HG02678 (cell line): ENCODE results near the gene TAF15.
A peak's percentile ranks its signal among the peaks of the same experiment; 100 is the strongest.

Experiments used
- ATAC-seq: cut with Tn5 transposase; IDR thresholded peaks from one replicate; pipeline ENCODE4 v1.9.1; 2021; ENCODE audit warnings: mild to moderate bottlenecking, moderate library complexity; ENCODE audit not compliant: unreplicated experiment

Gene TAF15

GRCh38 chr17:35870906-35871819 lies 61.9 kb downstream of the TAF15 start:
- no peak for ATAC-seq

GRCh38 chr17:35872196-35872980 lies 63.1 kb downstream of the TAF15 start:
- no peak for ATAC-seq

- ATAC-seq: no peak
Observed at GRCh38 chr17:35875072-35875799, 66.0 kb downstream of the TAF15 start.

DNA sequence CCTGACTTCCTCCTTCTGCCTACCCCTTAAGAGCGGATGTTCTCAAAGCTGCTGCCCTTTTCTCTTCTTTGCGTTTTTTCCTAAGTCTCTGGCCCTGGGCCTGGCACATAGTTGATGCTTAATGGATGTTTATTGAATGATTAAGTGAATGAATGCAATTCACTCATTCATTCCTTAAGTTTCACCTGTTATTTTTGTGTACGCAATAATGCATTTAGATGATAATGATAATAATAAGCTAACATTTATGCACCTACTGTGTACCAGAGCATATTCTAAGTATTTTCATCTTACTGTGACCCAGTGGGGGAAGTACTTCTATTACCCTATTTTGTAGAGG lies 66.5 kb downstream of the TAF15 start:
- no peak for ATAC-seq

DNA sequence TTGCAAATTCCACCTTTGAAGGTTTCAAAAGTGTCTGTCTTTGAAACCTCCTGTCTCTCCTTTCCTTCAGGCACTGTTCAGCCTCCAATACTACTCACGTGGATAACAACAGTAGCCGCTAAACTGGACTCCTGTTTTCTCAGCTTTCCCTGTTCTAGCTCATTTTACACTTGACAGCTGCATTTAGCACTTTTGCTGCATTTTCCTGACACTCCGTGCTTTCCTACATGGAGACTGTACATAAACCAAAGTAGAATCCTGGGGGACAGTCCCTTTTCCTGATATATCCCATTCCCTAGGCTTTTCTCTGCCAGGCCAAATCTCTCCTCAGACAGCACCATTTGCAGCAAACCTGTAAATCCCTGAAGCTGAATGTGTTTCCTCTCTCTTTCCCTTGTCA lies 67.2 kb downstream of the TAF15 start:
- no peak for ATAC-seq

- no peak for ATAC-seq
Observed at GRCh38 chr17:35877345-35878029, 68.2 kb downstream of the TAF15 start.

GRCh38 chr17:35878361-35878760 lies 69.1 kb downstream of the TAF15 start:
- ATAC-seq: no peak

DNA sequence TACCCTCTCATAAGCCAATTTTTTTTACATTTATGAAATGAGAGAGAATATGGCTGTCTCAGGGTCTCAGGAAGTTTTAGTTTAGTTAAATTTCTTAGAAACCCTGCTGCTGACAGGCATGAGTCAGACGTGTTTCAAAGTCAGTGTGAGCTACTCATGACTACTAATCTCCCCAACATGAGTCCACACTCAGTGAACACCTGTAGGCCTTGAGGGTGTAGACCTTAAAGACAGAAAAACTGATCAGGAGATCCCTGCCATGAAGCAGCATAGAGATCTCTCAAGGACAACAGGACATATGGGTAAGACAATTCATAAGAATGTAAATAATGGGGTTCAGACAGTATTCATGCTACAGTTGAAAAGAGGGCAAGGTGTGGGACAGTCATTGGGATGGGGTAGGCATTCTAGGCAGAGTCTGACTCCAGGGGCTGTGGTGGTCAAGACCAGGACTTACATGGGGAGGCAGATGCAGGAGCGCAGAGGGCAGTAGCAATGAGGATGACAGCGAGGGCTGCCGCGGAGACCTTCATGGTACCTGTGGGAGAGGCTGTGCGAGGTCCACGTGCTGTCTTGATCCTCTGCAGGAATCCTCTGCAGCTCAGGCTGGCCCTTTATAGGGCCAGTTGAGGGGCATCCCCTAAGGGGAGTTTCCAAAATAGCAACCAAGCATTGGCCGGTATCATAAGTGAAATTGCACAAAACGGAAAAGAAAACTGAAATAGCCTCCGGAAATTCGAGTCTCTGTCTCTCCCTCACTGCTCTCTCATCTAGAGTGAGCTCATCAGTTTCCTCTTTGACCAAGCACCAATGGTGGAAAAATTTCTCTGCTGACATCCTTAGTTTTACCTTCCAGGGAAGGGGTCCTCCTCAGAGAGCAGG lies 70.7 kb downstream of the TAF15 start, which contains the start of gene CCL5:
Gene CCL5 (minus strand): TSS at position 588 of the 882 bp plus-strand sequence.
- peak; percentile 94 for ATAC-seq

DNA sequence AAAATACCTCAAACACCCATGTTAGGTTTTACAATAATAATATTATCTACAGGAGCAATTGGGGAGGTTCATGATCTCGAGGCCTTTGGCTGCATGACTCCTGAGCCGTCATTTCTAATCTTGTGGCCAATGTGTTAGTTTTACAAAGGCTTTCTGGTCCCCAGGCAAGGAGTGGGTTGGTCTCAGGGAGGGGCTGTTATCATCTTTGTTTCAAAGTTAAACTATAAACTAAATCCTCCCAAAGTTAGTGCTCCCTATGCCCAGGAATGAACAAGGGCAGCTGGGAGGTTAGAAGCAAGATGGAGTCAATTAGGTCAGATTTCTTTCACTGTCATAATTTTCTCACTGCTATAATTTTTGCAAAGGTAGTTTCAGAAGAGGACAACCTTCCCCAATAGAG lies 80.0 kb downstream of the TAF15 start:
- no peak for ATAC-seq

DNA sequence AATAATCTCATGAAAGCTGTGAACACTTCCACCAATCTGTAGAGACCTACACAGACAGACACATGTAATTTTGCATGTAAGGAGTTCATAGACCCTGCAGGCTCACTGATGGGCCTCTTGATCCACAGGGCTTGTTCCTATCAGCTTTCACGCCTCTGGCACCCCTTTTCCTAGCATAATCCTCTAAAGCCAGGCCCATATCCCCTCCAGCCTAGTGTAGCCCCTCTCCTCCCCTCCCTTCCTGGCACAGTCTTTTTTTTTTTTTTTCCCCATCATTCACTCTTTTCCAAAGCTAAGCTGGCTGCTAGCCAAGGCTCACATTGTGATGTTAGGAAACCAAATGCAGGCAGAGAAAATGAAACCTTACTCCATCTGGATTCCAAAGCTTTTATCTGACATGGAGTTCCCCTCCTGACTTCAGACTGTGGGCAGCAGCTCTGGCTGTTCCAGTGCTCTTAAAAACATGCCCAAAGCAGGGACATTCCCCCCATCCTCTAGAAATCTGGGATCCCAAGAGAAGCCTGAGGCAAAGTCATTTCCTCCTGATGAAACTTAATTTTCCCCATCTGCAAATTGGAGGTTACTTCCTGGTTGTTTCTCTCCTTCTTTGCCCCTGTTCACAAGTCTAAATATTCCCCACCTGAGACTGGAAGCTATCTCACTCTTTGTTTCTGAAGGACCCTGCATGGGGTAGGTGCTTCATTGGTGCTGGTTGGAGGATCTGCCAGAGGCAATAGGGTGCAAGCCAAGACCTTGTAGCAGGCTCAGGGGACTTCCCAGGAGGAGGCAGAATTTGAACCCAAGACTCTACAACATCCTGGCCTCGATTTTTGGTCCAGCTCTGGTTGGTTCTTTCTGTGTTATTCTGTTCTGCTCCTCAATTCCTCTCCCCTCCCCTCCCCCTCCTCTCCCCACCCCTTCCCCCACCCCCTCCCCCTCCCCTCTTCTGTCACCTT lies 80.8 kb downstream of the TAF15 start:
- ATAC-seq: no peak

GRCh38 chr17:35890774-35891155 lies 81.5 kb downstream of the TAF15 start:
- no peak for ATAC-seq

GRCh38 chr17:35891269-35891668 lies 82.0 kb downstream of the TAF15 start:
- no peak for ATAC-seq

DNA sequence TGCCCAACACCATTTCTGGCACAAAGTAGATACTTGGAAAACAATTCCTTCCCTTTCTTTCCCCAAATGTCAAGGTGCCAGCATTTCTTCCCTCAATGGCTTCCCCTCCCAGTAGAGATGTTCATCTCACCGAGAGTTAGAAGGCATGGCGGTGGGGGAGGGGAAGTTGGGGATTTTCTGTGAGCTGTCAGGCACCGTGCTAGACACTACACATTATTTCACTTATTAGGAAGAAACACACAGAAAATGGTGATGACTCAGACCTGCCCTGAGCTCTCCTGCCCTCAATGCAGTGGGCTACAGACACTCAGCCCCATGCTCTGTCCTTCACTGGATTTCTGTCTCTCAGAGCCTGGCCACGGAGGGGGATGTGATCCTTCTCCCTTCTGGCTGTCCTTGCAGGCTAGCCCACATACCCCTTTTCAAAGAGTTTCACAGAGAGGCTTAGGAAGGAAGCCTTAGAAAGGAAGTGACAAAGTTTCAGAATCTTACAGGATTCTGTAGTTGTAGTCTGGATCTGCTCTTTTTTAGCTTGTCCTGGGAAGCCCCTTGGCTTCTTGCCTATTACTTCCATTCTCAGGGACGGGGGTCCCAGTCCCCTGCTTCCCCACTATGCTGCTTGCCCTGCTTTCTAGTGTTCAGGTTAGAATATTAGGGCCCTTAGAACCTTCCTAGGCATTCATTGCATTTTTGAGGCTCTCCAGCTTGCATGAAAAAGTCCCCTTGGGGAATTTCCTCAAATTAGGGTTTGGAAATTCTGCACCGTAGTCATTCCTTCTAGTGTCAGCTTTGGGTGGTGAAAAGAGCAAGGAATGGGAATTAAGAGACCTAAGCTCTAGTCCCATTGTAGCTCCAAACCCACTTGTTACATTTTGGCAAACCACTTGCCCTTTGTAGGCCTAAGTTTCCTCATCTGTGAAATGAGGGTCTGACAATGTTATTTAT lies 83.1 kb downstream of the TAF15 start:
- ATAC-seq: no peak

DNA sequence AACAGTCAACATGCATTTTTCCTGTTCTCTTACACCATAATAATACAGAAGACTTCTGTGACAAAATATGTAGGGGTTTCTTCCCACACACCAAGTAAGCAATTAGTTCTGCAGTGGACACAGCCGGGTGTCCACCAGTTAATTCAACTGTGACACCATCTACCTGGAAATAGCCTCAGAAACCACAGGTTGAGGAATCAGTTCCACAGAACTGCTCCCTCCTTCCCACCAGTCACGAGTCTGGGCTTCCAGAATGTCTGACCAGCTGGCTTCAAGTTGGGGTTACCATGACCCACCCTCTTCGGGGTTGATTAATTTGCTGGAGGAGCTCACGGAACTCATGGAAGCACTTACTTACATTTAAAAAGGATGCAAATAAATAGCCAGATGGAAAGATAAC lies 84.5 kb downstream of the TAF15 start:
- ATAC-seq: no peak

DNA sequence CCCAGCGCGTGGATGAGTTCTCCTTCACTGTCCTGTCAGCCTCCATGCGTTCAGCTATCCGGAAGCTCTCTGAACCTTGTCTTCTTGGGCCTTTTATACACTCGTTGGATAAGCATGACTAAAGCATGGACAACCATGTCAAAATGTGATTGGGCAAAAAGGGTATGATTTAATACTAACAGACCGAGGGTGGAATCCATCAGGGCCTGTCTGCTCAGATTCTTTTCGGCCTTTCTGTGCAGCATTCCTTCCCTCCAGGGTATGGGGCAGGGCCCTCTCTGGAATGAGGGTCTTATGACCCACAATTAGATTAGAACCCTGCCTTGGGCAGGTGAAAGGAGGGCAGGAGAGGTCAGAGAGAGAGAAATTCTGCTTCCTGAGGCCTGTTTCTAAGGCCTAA lies 84.9 kb downstream of the TAF15 start:
- no peak for ATAC-seq

GRCh38 chr17:35895636-35896587 lies 86.6 kb downstream of the TAF15 start:
- ATAC-seq: peak; percentile 60
